ENCODE results near the gene INCA1.

DNA sequence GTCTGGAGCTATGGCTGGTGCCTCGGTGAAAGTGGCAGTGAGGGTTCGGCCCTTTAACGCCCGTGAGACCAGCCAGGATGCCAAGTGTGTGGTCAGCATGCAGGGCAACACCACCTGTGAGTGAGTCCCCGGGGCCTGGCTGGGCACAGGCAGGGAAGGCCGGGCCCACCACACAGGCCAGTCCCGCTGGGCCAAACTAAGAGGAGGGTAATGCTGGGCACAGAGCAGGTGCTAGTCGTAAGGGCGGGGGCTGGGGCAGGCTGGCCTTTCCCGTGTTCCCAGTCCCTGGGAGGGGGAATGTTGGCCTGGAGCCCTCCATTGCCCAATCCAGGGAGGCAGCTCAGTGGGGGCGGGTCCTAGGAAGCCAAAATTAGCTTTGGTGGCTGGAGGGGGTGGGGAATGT lies 2.9 kb upstream of the INCA1 start:
- TF ChIP-seq, protein P1, sequence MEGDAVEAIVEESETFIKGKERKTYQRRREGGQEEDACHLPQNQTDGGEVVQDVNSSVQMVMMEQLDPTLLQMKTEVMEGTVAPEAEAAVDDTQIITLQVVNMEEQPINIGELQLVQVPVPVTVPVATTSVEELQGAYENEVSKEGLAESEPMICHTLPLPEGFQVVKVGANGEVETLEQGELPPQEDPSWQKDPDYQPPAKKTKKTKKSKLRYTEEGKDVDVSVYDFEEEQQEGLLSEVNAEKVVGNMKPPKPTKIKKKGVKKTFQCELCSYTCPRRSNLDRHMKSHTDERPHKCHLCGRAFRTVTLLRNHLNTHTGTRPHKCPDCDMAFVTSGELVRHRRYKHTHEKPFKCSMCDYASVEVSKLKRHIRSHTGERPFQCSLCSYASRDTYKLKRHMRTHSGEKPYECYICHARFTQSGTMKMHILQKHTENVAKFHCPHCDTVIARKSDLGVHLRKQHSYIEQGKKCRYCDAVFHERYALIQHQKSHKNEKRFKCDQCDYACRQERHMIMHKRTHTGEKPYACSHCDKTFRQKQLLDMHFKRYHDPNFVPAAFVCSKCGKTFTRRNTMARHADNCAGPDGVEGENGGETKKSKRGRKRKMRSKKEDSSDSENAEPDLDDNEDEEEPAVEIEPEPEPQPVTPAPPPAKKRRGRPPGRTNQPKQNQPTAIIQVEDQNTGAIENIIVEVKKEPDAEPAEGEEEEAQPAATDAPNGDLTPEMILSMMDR (IDR thresholded peaks at IDR 0.05): no peak
- TF ChIP-seq POLR2A (IDR thresholded peaks at IDR 0.05): no peak

Measured in testis (tissue), 2 donors.